Keratinocyte (primary cell): ENCODE measurements around the gene FOCAD. TPM values are rescaled to one million over a fixed set of nuclear protein-coding genes. Genes with fewer than 3 reads are reported as not detected.
A peak's percentile ranks its signal among the peaks of the same experiment; 100 is the strongest.

ENCODE experiments used
- DNase-seq: peaks from one replicate; pipeline ENCODE4 v3.0.0-alpha.2; 2011; ENCODE audit warnings: low read depth, missing footprints, low spot score
- FAIRE-seq: peaks from 2 replicates; lab custom pipeline; 2011; peaks lifted over from hg19 to GRCh38; lab: Jason Lieb, UNC
- H2AFZ ChIP-seq: 2 replicates; pipeline ENCODE4 v1.6.0; 2012; ENCODE audit warnings: low read length, control low read depth, inconsistent platforms; ENCODE audit not compliant: control insufficient read depth
- H3K27ac ChIP-seq: 2 replicates; pipeline ENCODE4 v1.5.1; 2011; ENCODE audit warnings: low read length; ENCODE audit not compliant: control insufficient read depth, insufficient read depth
- H3K27me3 ChIP-seq: 3 replicates; pipeline ENCODE4 v1.6.0; 2011; ENCODE audit warnings: low read length; ENCODE audit not compliant: control insufficient read depth, insufficient read depth; ENCODE audit errors: extremely low read depth
- H3K36me3 ChIP-seq, 2 experiments: 2 replicates in 1 of 2; 3 replicates in 1 of 2; pipeline ENCODE4 v1.5.1; 2011; ENCODE audit warnings: low read length in 2 of 2, mild to moderate bottlenecking in 1 of 2; ENCODE audit not compliant: control insufficient read depth in 2 of 2, insufficient read depth in 2 of 2; ENCODE audit errors: extremely low read depth in 1 of 2
- H3K4me1 ChIP-seq: 3 replicates; pipeline ENCODE4 v1.5.1; 2011; ENCODE audit warnings: low read length; ENCODE audit not compliant: control insufficient read depth, insufficient read depth; ENCODE audit errors: extremely low read depth
- H3K4me2 ChIP-seq: 3 replicates; pipeline ENCODE4 v1.6.0; 2011; ENCODE audit warnings: low read depth, low read length; ENCODE audit not compliant: control insufficient read depth, insufficient read depth; ENCODE audit errors: extremely low read depth
- H3K4me3 ChIP-seq, 3 experiments: fragments of 200-600 bp in 1 of 3; sonication (generic) in 1 of 3; 2 replicates in 2 of 3; 3 replicates in 1 of 3; pipeline ENCODE4 v1.5.1; 2011 to 2016; ENCODE audit warnings: low read length in 3 of 3, mild to moderate bottlenecking in 3 of 3, control low read depth in 2 of 3, inconsistent platforms in 1 of 3, low read depth in 1 of 3, mixed read lengths in 1 of 3, mixed run types in 1 of 3, moderate library complexity in 1 of 3; ENCODE audit not compliant: control insufficient read depth in 2 of 3, insufficient read depth in 2 of 3; ENCODE audit errors: extremely low read depth in 1 of 3
- H3K79me2 ChIP-seq: 2 replicates; pipeline ENCODE4 v1.6.0; 2012; ENCODE audit warnings: low read length; ENCODE audit not compliant: control insufficient read depth, insufficient read depth
- H3K9ac ChIP-seq: 3 replicates; pipeline ENCODE4 v1.6.0; 2011; ENCODE audit warnings: low read length; ENCODE audit not compliant: control insufficient read depth, insufficient read depth; ENCODE audit errors: extremely low read depth
- H3K9me1 ChIP-seq: 3 replicates; pipeline ENCODE4 v1.6.0; 2011; ENCODE audit warnings: low read length; ENCODE audit not compliant: control insufficient read depth, insufficient read depth; ENCODE audit errors: extremely low read depth
- H3K9me3 ChIP-seq: 2 replicates; pipeline ENCODE4 v1.5.1; 2012; ENCODE audit warnings: low read depth, low read length; ENCODE audit not compliant: control insufficient read depth
- H4K20me1 ChIP-seq: 3 replicates; pipeline ENCODE4 v1.6.0; 2011; ENCODE audit warnings: low read length; ENCODE audit not compliant: control insufficient read depth, insufficient read depth; ENCODE audit errors: extremely low read depth
- CTCF ChIP-seq, 3 experiments: IDR thresholded peaks in 1 of 3; conservative IDR thresholded peaks in 1 of 3; optimal IDR thresholded peaks in 1 of 3; 2 replicates in 2 of 3; 3 replicates in 1 of 3; pipeline versions ENCODE3 to v1.5.1; 2011; ENCODE audit warnings: low read length in 3 of 3, mild to moderate bottlenecking in 3 of 3, moderate library complexity in 2 of 3, control low read depth in 1 of 3, inconsistent platforms in 1 of 3; ENCODE audit not compliant: insufficient read depth in 2 of 3; ENCODE audit errors: extremely low read depth in 1 of 3
- EZH2 ChIP-seq: IDR thresholded peaks from one replicate; pipeline ENCODE4 v1.6.1; 2012; ENCODE audit warnings: inconsistent platforms, mild to moderate bottlenecking, low read length, moderate library complexity
- dilution Hi-C: fragments of 300-500 bp; cut with MboI; formaldehyde crosslinking; loops from one replicate; pipeline ENCODE4 v1.7.0; 2020; ENCODE audit warnings: low sequenced_read_pairs; ENCODE audit not compliant: extremely low pct_ligation_motif_present
- polyA plus RNA-seq, 5 experiments: library from polyadenylated mRNA; depleted of rRNA in 3 of 5; stranded (reverse) in 3 of 5; stranded (forward) in 1 of 5; unstranded in 1 of 5; fragments of >200 nt; gene quantifications; 1 replicate in 1 of 5; 2 replicates in 3 of 5; 3 replicates in 1 of 5; pipeline versions ENCODE4 v1.2.1 to v1.2.3, GENCODE V29; 2011 to 2012; ENCODE audit warnings: missing spikeins in 2 of 5, low read depth in 1 of 5, low replicate concordance in 1 of 5

FOCAD gene
- polyA plus RNA-seq, 1 donor (not counting 4 experiments of a cell fraction or from before 2014, with no cell fraction given): 33.1 TPM

DNA sequence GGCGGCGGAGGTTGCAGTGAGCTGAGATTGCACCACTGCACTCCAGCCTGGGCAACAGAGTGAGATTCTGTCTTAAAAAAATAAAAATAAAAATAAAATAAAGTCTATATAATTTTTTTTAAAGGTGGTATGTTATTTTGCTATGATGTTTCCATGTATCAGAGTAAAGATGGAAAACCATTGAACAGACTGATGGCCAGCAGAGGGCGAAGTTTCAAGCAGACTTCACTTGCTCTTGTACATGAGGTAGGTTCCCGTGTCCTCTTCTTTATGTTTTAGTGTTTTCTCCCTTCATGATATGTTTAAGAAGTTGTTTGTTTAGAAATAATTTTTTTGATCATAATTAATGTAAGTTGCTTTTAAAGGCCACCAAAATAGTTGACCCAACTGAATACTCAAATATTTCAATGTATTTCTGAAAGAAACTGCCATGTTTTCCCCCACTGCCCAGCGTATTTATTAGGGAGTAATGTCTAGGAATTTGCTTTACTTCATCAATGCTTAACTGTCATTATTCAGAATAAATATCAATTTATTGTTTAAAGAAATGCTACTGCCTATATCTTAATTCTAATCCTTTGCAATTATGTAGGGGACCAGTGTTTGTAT is 201.0 kb downstream of the FOCAD start:
- Histone ChIP-seq H3K9ac (no peak overlapping the region), H4K20me1 (no peaks in the 10 kb centered on the region), H3K27ac (no peak overlapping the region), H3K36me3 (no peaks in the 10 kb centered on the region), H3K4me2 (no peak overlapping the region), H3K9me3 (no peaks in the 10 kb centered on the region), H3K79me2 (no peaks in the 10 kb centered on the region), H2AFZ (no peak overlapping the region), H3K27me3 (no peaks in the 10 kb centered on the region), H3K4me3 (no peak overlapping the region), H3K4me1 (no peaks in the 10 kb centered on the region), H3K9me1 (no peaks in the 10 kb centered on the region)
- FAIRE-seq (peak; percentile 52), DNase-seq (peak; percentile 1)
- TF ChIP-seq CTCF (optimal IDR thresholded peaks at IDR 0.05 in 1 of 3, IDR thresholded peaks at IDR 0.05 in 1 of 3, conservative IDR thresholded peaks at IDR 0.05 in 1 of 3; ENCODE audit: extremely low read depth in 1 of 3, insufficient read depth in 2 of 3, low read length in 3 of 3): peak; percentile 20 to 69 (median 55)
- no peak for TF ChIP-seq EZH2
- dilution Hi-C loops: no loop called here

DNA sequence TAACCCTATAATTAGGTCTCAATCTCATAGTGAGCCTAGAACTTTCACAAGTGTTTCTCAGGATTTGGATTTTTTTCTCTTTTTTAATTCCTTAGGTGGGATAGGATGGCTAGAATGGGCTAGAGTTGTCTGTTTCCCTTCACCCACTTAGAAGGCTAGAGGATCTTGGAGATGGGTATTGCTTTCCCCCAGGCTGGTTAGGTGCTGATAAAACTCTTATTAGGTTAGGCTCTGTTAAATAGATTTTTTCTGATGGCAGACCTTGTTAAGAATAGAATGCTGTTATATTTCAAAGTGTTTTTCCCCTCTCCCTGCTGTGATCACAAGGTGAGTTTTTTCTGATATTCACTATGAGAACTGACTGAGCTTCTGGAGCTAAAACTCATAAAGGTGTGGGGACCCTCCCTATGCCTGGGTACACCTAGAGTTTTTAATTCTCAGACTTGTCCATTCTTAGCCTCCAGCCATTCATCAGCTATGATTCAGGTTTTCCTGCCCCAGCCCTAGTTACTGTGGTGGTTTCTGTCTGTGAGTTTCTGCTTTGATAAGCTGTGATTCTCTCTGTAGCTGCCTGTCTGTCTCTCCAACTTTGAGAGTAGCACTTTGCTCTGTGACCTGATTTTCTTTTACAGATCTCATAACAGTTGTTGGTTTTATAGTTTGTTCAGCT is 215.0 kb downstream of the FOCAD start:
- H3K9me3 ChIP-seq: no peaks in the 10 kb centered on the region
- no peaks in the 10 kb centered on the region for H3K27me3 ChIP-seq
- no peaks in the 10 kb centered on the region for H3K9me1 ChIP-seq
- H3K36me3 ChIP-seq: no peaks in the 10 kb centered on the region
- H3K9ac ChIP-seq: no peak overlapping the region
- no peak for TF ChIP-seq EZH2
- TF ChIP-seq CTCF (optimal IDR thresholded peaks at IDR 0.05 in 1 of 3, IDR thresholded peaks at IDR 0.05 in 1 of 3, conservative IDR thresholded peaks at IDR 0.05 in 1 of 3; ENCODE audit: extremely low read depth in 1 of 3, insufficient read depth in 2 of 3, low read length in 3 of 3): no peak
- peak overlapping the region; percentile 4 for H3K27ac ChIP-seq
- H3K79me2 ChIP-seq: no peaks in the 10 kb centered on the region
- H4K20me1 ChIP-seq: no peaks in the 10 kb centered on the region
- dilution Hi-C loops: no loop called here
- peak; percentile 85 for FAIRE-seq
- no peak overlapping the region for H3K4me2 ChIP-seq
- peak; percentile 23 for DNase-seq
- peaks cover 15% of the 10 kb centered on the region for H3K4me1 ChIP-seq
- H2AFZ ChIP-seq: no peak overlapping the region
- H3K4me3 ChIP-seq: no peak overlapping the region
